Measurements from ENCODE around the gene SART1. TPM values are rescaled to one million over a fixed set of nuclear protein-coding genes. Genes with fewer than 3 reads are reported as not detected.

The SART1 gene
- total and polyA plus RNA-seq, 4 donors = 13.6 to 24.3 (median 15.1) TPM

DNA sequence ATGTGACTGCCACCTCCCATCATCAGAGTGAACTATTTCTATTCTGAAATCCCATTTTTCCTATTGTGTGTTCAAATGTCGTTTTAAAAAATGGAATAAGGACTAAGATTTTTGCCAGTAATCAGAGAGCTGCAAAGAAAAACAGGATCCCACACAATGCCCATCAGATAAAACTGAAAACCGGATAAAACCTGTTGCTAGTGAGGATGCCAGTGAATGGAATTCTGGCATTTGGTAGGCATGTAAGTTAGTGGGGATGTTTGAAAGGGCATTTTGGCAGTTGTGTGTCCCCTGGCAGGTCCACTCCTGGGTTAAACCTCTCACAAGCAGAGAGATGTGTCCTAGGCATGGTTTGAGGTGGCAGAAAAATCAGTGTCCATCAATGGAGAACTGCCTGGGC lies 36.1 kb upstream of the SART1 start:
- Histone ChIP-seq H3K4me3 (ENCODE audit: low read depth in 1 of 3, low read length in 3 of 3) (no peak overlapping the region), H3K9ac (ENCODE audit: low read depth in 1 of 2, low read length in 2 of 2) (no peak overlapping the region), H3K27me3 (ENCODE audit: control insufficient read depth in 4 of 4, insufficient read depth in 4 of 4, low read length in 3 of 4) (no peaks in the 10 kb centered on the region), H3K36me3 (ENCODE audit: control insufficient read depth in 4 of 4, insufficient read depth in 3 of 4, low read depth in 1 of 4, low read length in 3 of 4) (peaks cover 0 to 9% (median 4%) of the 10 kb centered on the region in 4 donors), H3K4me1 (ENCODE audit: control insufficient read depth in 4 of 4, insufficient read depth in 4 of 4, low read length in 3 of 4) (peaks cover 3 to 8% (median 4%) of the 10 kb centered on the region in 4 donors), H3K27ac (ENCODE audit: low read depth in 1 of 2, low read length in 2 of 2) (no peak overlapping the region), H3K9me3 (ENCODE audit: control insufficient read depth in 4 of 4, low read length in 3 of 4) (no peaks in the 10 kb centered on the region)
- 60% methylated on average over 2 of the region's 2 CpGs for WGBS
- TF ChIP-seq, protein P1, sequence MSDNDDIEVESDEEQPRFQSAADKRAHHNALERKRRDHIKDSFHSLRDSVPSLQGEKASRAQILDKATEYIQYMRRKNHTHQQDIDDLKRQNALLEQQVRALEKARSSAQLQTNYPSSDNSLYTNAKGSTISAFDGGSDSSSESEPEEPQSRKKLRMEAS (IDR thresholded peaks at IDR 0.05) = no peak
- no peak for TF ChIP-seq EGR1 (IDR thresholded peaks at IDR 0.05; ENCODE audit: low read depth in 2 of 2)
- TF ChIP-seq GABPA (IDR thresholded peaks at IDR 0.05 in 1 of 2, conservative IDR thresholded peaks at IDR 0.05 in 1 of 2) = no peak
- TF ChIP-seq RAD21 (IDR thresholded peaks at IDR 0.05) = no peak
- no peak for DNase-seq (ENCODE audit: low spot score)

DNA sequence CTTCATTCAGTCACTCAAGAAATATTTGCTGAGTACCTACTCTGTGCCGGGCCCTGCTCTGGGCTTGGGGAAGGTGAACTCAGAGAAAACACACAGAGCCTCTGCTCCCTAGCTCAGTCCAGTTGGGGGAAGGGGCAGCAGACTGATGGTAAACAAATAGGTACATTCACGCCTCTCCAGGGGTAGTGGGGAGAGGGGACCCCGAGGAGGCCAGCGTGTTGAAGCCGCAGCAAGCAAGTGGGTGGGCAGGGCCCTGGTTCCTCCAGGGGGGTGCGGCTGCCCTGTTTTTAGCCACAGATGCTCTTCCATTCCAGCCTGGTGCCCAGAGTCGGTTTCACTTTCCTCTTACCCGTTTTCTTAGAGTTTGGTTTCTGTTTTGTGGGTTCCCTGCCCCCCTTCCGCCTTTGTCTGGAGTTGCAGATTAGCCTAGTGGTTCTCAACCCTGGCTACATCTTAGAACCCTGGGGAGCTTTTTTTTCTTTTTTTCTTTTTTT lies 33.6 kb upstream of the SART1 start:
- Histone ChIP-seq H3K27me3 (ENCODE audit: control insufficient read depth in 4 of 4, insufficient read depth in 4 of 4, low read length in 3 of 4) (no peaks in the 10 kb centered on the region), H3K36me3 (ENCODE audit: control insufficient read depth in 4 of 4, insufficient read depth in 3 of 4, low read depth in 1 of 4, low read length in 3 of 4) (peaks cover 0 to 4% (median under 1%) of the 10 kb centered on the region in 4 donors), H3K9ac (ENCODE audit: low read depth in 1 of 2, low read length in 2 of 2) (no peak overlapping the region), H3K27ac (ENCODE audit: low read depth in 1 of 2, low read length in 2 of 2) (peak overlapping the region; percentile 6 to 36), H3K4me1 (ENCODE audit: control insufficient read depth in 4 of 4, insufficient read depth in 4 of 4, low read length in 3 of 4) (peaks cover 0 to 3% (median 1%) of the 10 kb centered on the region in 4 donors), H3K9me3 (ENCODE audit: control insufficient read depth in 4 of 4, low read length in 3 of 4) (no peaks in the 10 kb centered on the region), H3K4me3 (ENCODE audit: low read depth in 1 of 3, low read length in 3 of 3) (no peak overlapping the region)
- 37% methylated on average over 9 of the region's 9 CpGs for WGBS
- TF ChIP-seq TAF1 (conservative IDR thresholded peaks at IDR 0.05) (no peak), GABPA (IDR thresholded peaks at IDR 0.05 in 1 of 2, conservative IDR thresholded peaks at IDR 0.05 in 1 of 2) (no peak), FOXA1 (IDR thresholded peaks at IDR 0.05) (no peak), EGR1 (IDR thresholded peaks at IDR 0.05; ENCODE audit: low read depth in 2 of 2) (no peak), RXRA (IDR thresholded peaks at IDR 0.05) (no peak), FOXA2 (IDR thresholded peaks at IDR 0.05) (no peak), YY1 (IDR thresholded peaks at IDR 0.05) (no peak), RAD21 (IDR thresholded peaks at IDR 0.05) (no peak), SP1 (IDR thresholded peaks at IDR 0.05) (no peak), HNF4G (IDR thresholded peaks at IDR 0.05) (no peak), JUND (IDR thresholded peaks at IDR 0.05) (no peak), HNF4A (conservative IDR thresholded peaks at IDR 0.05) (no peak)
- TF ChIP-seq, protein P1 (IDR thresholded peaks at IDR 0.05) = no peak
- TF ChIP-seq, protein P2, sequence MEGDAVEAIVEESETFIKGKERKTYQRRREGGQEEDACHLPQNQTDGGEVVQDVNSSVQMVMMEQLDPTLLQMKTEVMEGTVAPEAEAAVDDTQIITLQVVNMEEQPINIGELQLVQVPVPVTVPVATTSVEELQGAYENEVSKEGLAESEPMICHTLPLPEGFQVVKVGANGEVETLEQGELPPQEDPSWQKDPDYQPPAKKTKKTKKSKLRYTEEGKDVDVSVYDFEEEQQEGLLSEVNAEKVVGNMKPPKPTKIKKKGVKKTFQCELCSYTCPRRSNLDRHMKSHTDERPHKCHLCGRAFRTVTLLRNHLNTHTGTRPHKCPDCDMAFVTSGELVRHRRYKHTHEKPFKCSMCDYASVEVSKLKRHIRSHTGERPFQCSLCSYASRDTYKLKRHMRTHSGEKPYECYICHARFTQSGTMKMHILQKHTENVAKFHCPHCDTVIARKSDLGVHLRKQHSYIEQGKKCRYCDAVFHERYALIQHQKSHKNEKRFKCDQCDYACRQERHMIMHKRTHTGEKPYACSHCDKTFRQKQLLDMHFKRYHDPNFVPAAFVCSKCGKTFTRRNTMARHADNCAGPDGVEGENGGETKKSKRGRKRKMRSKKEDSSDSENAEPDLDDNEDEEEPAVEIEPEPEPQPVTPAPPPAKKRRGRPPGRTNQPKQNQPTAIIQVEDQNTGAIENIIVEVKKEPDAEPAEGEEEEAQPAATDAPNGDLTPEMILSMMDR (IDR thresholded peaks at IDR 0.05; ENCODE audit: low read depth, low read length, missing input control) = no peak
- TF ChIP-seq, protein P3, sequence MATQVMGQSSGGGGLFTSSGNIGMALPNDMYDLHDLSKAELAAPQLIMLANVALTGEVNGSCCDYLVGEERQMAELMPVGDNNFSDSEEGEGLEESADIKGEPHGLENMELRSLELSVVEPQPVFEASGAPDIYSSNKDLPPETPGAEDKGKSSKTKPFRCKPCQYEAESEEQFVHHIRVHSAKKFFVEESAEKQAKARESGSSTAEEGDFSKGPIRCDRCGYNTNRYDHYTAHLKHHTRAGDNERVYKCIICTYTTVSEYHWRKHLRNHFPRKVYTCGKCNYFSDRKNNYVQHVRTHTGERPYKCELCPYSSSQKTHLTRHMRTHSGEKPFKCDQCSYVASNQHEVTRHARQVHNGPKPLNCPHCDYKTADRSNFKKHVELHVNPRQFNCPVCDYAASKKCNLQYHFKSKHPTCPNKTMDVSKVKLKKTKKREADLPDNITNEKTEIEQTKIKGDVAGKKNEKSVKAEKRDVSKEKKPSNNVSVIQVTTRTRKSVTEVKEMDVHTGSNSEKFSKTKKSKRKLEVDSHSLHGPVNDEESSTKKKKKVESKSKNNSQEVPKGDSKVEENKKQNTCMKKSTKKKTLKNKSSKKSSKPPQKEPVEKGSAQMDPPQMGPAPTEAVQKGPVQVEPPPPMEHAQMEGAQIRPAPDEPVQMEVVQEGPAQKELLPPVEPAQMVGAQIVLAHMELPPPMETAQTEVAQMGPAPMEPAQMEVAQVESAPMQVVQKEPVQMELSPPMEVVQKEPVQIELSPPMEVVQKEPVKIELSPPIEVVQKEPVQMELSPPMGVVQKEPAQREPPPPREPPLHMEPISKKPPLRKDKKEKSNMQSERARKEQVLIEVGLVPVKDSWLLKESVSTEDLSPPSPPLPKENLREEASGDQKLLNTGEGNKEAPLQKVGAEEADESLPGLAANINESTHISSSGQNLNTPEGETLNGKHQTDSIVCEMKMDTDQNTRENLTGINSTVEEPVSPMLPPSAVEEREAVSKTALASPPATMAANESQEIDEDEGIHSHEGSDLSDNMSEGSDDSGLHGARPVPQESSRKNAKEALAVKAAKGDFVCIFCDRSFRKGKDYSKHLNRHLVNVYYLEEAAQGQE (IDR thresholded peaks at IDR 0.05) = no peak
- TF ChIP-seq, protein P4, sequence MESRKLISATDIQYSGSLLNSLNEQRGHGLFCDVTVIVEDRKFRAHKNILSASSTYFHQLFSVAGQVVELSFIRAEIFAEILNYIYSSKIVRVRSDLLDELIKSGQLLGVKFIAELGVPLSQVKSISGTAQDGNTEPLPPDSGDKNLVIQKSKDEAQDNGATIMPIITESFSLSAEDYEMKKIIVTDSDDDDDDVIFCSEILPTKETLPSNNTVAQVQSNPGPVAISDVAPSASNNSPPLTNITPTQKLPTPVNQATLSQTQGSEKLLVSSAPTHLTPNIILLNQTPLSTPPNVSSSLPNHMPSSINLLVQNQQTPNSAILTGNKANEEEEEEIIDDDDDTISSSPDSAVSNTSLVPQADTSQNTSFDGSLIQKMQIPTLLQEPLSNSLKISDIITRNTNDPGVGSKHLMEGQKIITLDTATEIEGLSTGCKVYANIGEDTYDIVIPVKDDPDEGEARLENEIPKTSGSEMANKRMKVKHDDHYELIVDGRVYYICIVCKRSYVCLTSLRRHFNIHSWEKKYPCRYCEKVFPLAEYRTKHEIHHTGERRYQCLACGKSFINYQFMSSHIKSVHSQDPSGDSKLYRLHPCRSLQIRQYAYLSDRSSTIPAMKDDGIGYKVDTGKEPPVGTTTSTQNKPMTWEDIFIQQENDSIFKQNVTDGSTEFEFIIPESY (IDR thresholded peaks at IDR 0.05) = no peak
- TF ChIP-seq, protein P5, sequence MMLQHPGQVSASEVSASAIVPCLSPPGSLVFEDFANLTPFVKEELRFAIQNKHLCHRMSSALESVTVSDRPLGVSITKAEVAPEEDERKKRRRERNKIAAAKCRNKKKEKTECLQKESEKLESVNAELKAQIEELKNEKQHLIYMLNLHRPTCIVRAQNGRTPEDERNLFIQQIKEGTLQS (IDR thresholded peaks at IDR 0.05) = no peak
- peak; percentile 51 for DNase-seq (ENCODE audit: low spot score)
